Loucy (cell line): Measurements from ENCODE around the gene TEX14.

Experiments
- EZH2phosphoT487 ChIP-seq: fragments of 200-600 bp; IDR thresholded peaks from 2 replicates; pipeline ENCODE4 v1.6.1; 2018; ENCODE audit warnings: antibody characterized with exemption, mild to moderate bottlenecking, moderate library complexity, borderline replicate concordance
- TF ChIP-seq, protein P1 (sequence below): fragments of 200-600 bp; sonication (generic); conservative IDR thresholded peaks from 2 replicates; pipeline ENCODE4 v1.5.1; 2014; ENCODE audit warnings: mild to moderate bottlenecking, antibody characterized with exemption, low read length

DNA sequence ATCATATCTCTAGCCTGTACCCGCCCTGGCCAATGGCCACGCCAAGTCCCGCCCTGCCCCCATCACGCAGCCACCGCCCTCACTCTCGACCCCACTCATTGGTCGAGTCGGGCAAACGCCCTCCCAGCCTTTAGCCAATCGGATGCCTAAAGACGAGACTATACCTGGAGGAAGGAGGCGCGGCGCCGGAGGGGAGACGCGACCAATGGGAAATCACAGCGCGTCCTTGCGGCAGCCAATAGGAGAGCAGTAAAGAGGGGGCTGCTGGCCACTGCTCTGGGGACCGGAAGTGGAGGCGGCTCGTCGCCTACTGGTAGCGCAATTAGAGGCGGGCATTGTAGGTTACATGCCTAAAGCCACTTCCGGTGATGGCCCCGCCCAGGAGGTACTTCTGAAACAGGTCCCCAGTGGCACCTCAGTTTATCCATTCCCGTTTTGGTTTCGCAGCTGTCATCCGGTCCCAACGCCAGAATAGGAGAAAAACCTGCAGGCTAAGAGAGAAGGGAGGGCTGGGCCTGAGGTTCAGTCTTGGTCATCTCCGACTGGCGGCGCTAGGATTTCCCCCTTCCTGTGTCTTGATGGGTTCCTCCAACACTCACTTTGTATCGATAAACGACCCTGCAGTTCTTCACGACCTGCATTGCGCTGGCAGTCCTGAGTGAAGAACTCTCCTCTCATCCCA, 173.8 kb downstream of the TEX14 start:
- TF ChIP-seq, protein P1, sequence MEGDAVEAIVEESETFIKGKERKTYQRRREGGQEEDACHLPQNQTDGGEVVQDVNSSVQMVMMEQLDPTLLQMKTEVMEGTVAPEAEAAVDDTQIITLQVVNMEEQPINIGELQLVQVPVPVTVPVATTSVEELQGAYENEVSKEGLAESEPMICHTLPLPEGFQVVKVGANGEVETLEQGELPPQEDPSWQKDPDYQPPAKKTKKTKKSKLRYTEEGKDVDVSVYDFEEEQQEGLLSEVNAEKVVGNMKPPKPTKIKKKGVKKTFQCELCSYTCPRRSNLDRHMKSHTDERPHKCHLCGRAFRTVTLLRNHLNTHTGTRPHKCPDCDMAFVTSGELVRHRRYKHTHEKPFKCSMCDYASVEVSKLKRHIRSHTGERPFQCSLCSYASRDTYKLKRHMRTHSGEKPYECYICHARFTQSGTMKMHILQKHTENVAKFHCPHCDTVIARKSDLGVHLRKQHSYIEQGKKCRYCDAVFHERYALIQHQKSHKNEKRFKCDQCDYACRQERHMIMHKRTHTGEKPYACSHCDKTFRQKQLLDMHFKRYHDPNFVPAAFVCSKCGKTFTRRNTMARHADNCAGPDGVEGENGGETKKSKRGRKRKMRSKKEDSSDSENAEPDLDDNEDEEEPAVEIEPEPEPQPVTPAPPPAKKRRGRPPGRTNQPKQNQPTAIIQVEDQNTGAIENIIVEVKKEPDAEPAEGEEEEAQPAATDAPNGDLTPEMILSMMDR, result no peak
- no peak for TF ChIP-seq EZH2phosphoT487
